ENCODE data around the gene EDEM1.
"Not testable (repeated sequence)": the region's sequence is repeated elsewhere in the genome, so short reads cannot be mapped to it uniquely, and the experiment has no call there.

Gene EDEM1

GRCh38 chr3:5238545-5238944 lies 51.0 kb downstream of the EDEM1 start:
- Histone ChIP-seq H3K27me3 (ENCODE audit: low read depth, low read length) (no peaks in the 10 kb centered on the region), H3K9me3 (ENCODE audit: control insufficient read depth in 1 of 2, low read length in 2 of 2) (peaks cover 0 to 3% of the 10 kb centered on the region in 2 donors), H3K36me3 (ENCODE audit: control insufficient read depth in 1 of 2, insufficient read depth in 2 of 2, low read length in 2 of 2) (no peaks in the 10 kb centered on the region), H3K27ac (ENCODE audit: low read length) (no peak overlapping the region), H3K4me1 (ENCODE audit: control insufficient read depth in 1 of 2, insufficient read depth in 2 of 2, low read length in 2 of 2) (no peaks in the 10 kb centered on the region), H3K4me3 (ENCODE audit: low read depth in 1 of 2, low read length in 2 of 2) (no peak overlapping the region)

- Histone ChIP-seq H3K36me3 (ENCODE audit: control insufficient read depth in 1 of 2, insufficient read depth in 2 of 2, low read length in 2 of 2) (no peaks in the 10 kb centered on the region), H3K27ac (ENCODE audit: low read length) (no peak overlapping the region), H3K4me3 (ENCODE audit: low read depth in 1 of 2, low read length in 2 of 2) (no peak overlapping the region), H3K27me3 (ENCODE audit: low read depth, low read length) (no peaks in the 10 kb centered on the region), H3K4me1 (ENCODE audit: control insufficient read depth in 1 of 2, insufficient read depth in 2 of 2, low read length in 2 of 2) (no peaks in the 10 kb centered on the region), H3K9me3 (ENCODE audit: control insufficient read depth in 1 of 2, low read length in 2 of 2) (peaks cover 0 to 6% of the 10 kb centered on the region in 2 donors)
Observed at GRCh38 chr3:5239602-5240001, 52.1 kb downstream of the EDEM1 start.

DNA sequence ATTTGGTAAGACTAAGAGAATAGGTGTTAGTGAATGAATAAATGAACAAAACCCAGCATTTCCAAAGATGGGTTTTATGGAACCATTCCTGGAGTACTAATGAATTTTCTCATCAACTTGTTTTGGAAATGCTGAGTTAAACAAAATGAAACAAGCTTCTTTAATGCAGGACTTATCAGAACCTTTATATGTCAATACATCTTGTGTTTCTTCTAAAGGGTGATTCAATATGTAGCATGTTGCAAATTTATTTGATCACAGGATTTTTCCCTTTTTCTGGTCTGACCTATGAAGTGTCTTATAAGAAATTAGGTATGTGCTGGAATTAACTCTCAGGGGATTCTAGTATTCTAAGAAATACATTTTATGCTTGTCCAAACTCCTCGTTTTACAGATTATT lies 53.2 kb downstream of the EDEM1 start:
- peaks cover 0 to 6% of the 10 kb centered on the region in 2 donors for H3K9me3 ChIP-seq (ENCODE audit: control insufficient read depth in 1 of 2, low read length in 2 of 2)
- H3K36me3 ChIP-seq (ENCODE audit: control insufficient read depth in 1 of 2, insufficient read depth in 2 of 2, low read length in 2 of 2): no peaks in the 10 kb centered on the region
- H3K27me3 ChIP-seq (ENCODE audit: low read depth, low read length): no peaks in the 10 kb centered on the region
- no peaks in the 10 kb centered on the region for H3K4me1 ChIP-seq (ENCODE audit: control insufficient read depth in 1 of 2, insufficient read depth in 2 of 2, low read length in 2 of 2)
- H3K27ac ChIP-seq (ENCODE audit: low read length): no peak overlapping the region
- H3K4me3 ChIP-seq (ENCODE audit: low read depth in 1 of 2, low read length in 2 of 2): no peak overlapping the region

DNA sequence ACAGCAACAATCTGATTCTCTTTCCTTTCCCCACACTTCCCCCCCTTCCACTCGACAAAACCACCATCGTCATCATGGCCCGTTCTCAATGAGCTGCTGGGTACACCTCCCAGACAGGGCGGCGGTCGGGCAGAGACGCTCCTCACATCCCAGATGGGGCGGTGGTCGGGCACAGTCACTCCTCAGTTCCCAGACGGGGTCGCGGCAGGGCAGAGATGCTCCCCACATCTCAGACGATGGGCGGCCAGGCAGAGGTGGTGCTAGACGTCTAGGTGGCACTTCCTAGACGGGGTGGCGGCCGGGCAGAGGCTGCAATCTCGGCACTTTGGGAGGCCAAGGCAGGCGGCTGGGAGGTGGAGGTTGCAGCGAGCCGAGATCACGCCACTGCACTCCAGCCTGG lies 55.3 kb downstream of the EDEM1 start:
- H3K27me3 ChIP-seq (ENCODE audit: low read depth, low read length); H3K27ac ChIP-seq (ENCODE audit: low read length); H3K4me1 ChIP-seq (ENCODE audit: control insufficient read depth in 1 of 2, insufficient read depth in 2 of 2, low read length in 2 of 2); H3K9me3 ChIP-seq (ENCODE audit: control insufficient read depth in 1 of 2, low read length in 2 of 2); H3K36me3 ChIP-seq (ENCODE audit: control insufficient read depth in 1 of 2, insufficient read depth in 2 of 2, low read length in 2 of 2); H3K4me3 ChIP-seq (ENCODE audit: low read depth in 1 of 2, low read length in 2 of 2): not testable (repeated sequence)

DNA sequence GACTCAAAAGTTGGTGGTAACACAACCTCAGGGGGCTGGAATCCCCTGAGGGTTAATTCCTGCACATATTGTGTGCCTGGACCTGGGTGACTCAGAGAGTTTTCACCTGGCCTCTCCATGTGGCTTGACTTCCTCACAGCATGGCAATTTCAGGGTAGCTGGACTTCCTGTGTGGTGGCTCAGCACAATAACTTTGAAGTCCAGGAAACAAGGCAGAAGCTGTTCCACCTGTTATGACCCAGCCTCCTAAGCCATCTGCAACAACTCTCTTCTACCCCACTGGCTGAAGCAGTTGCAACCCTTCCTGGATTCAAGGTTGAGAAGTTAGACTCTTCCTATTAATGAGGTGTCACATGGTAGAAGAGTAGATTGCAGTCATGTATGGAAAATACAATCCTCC lies 58.4 kb downstream of the EDEM1 start:
- Histone ChIP-seq H3K4me3 (ENCODE audit: low read depth in 1 of 2, low read length in 2 of 2) (no peak overlapping the region), H3K27me3 (ENCODE audit: low read depth, low read length) (no peaks in the 10 kb centered on the region), H3K9me3 (ENCODE audit: control insufficient read depth in 1 of 2, low read length in 2 of 2) (peaks cover 0 to 6% of the 10 kb centered on the region in 2 donors), H3K4me1 (ENCODE audit: control insufficient read depth in 1 of 2, insufficient read depth in 2 of 2, low read length in 2 of 2) (no peaks in the 10 kb centered on the region), H3K27ac (ENCODE audit: low read length) (no peak overlapping the region), H3K36me3 (ENCODE audit: control insufficient read depth in 1 of 2, insufficient read depth in 2 of 2, low read length in 2 of 2) (no peaks in the 10 kb centered on the region)

DNA sequence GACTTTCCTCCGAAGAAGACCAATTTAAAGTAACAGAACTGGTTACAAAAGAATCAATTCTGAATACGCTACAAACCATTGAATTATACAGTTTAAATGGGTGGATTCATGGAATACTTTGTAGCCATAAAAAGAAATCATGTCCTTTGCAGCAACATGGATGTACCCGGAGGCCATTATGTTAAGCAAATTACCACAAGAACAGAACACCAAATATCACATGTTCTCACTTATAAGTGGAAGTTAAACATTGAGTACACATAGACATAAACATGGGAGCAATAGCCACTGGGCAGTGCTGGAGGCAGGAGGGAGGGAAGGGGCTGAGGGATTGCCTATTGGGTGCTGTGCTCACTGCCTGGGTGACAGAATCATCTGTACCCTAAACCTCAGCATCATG lies 61.3 kb downstream of the EDEM1 start:
- H3K4me1 ChIP-seq (ENCODE audit: control insufficient read depth in 1 of 2, insufficient read depth in 2 of 2, low read length in 2 of 2): no peaks in the 10 kb centered on the region
- no peak overlapping the region for H3K4me3 ChIP-seq (ENCODE audit: low read depth in 1 of 2, low read length in 2 of 2)
- H3K27me3 ChIP-seq (ENCODE audit: low read depth, low read length): no peaks in the 10 kb centered on the region
- no peaks in the 10 kb centered on the region for H3K36me3 ChIP-seq (ENCODE audit: control insufficient read depth in 1 of 2, insufficient read depth in 2 of 2, low read length in 2 of 2)
- peaks cover 0 to under 1% of the 10 kb centered on the region in 2 donors for H3K9me3 ChIP-seq (ENCODE audit: control insufficient read depth in 1 of 2, low read length in 2 of 2)
- H3K27ac ChIP-seq (ENCODE audit: low read length): no peak overlapping the region

DNA sequence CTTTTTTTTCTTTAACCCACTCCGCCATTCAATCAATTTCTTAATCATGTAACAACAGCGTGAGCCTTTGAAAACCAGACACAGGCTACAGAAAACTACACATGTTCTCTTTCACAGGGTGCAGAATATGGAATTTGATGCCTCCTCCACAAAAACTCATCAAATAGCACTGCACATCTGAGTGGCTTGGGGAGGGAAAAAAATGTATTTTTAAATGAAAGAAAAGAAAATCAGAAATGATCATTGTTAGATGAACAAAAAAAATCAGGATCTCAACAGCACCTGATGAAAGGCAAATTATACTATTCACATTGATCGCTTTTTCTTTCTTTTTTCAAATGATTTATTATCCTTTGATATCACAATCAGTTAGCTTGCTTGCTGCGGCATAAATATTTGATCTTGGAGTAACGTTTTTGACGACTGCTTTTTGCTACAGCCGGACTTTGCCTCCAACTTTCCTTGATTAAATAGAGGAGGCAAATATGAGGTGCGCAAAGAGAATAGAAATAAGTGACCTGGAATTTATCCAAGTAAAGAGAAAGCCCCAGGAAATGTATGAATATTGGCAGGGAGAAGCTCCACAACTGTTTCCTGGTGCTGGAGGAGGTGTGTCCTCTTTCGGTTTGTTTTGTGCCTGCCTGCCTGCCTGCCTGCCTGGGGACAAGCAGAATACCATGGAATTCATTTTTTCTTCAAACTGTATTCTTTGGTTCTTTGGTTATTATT lies 63.1 kb downstream of the EDEM1 start:
- Histone ChIP-seq H3K27me3 (ENCODE audit: low read depth, low read length) (no peaks in the 10 kb centered on the region), H3K4me3 (ENCODE audit: low read depth in 1 of 2, low read length in 2 of 2) (peak overlapping the region; percentile 24 to 52), H3K9me3 (ENCODE audit: control insufficient read depth in 1 of 2, low read length in 2 of 2) (no peaks in the 10 kb centered on the region), H3K4me1 (ENCODE audit: control insufficient read depth in 1 of 2, insufficient read depth in 2 of 2, low read length in 2 of 2) (no peaks in the 10 kb centered on the region), H3K27ac (ENCODE audit: low read length) (no peak overlapping the region), H3K36me3 (ENCODE audit: control insufficient read depth in 1 of 2, insufficient read depth in 2 of 2, low read length in 2 of 2) (no peaks in the 10 kb centered on the region)

GRCh38 chr3:5251196-5251583 lies 63.7 kb downstream of the EDEM1 start:
- no peak overlapping the region for H3K27ac ChIP-seq (ENCODE audit: low read length)
- H3K9me3 ChIP-seq (ENCODE audit: control insufficient read depth in 1 of 2, low read length in 2 of 2): no peaks in the 10 kb centered on the region
- H3K36me3 ChIP-seq (ENCODE audit: control insufficient read depth in 1 of 2, insufficient read depth in 2 of 2, low read length in 2 of 2): no peaks in the 10 kb centered on the region
- H3K27me3 ChIP-seq (ENCODE audit: low read depth, low read length): no peaks in the 10 kb centered on the region
- peak overlapping the region; percentile 24 to 52 for H3K4me3 ChIP-seq (ENCODE audit: low read depth in 1 of 2, low read length in 2 of 2)
- H3K4me1 ChIP-seq (ENCODE audit: control insufficient read depth in 1 of 2, insufficient read depth in 2 of 2, low read length in 2 of 2): no peaks in the 10 kb centered on the region

DNA sequence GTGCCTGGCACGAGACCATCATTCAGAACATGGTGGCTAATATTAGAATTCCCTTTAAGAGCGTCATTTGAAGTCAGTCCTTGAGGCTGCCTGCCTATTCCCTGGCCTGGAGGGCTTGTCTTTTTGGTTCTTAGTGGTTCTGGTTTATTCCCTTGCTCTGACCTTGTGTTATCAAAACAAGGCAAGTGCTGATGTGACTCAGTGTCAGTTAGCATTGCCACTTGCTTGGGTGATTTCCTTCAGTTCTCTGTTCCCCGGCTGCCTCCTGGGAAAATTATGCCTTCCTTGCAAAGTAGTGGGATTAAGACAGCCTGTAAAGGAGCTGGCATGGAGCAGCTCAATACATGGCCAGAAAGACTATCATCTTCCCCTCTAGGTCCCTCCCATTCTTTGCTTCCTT lies 64.6 kb downstream of the EDEM1 start:
- Histone ChIP-seq H3K27ac (ENCODE audit: low read length) (no peak overlapping the region), H3K9me3 (ENCODE audit: control insufficient read depth in 1 of 2, low read length in 2 of 2) (no peaks in the 10 kb centered on the region), H3K4me3 (ENCODE audit: low read depth in 1 of 2, low read length in 2 of 2) (no peak overlapping the region), H3K4me1 (ENCODE audit: control insufficient read depth in 1 of 2, insufficient read depth in 2 of 2, low read length in 2 of 2) (no peaks in the 10 kb centered on the region), H3K36me3 (ENCODE audit: control insufficient read depth in 1 of 2, insufficient read depth in 2 of 2, low read length in 2 of 2) (no peaks in the 10 kb centered on the region), H3K27me3 (ENCODE audit: low read depth, low read length) (no peaks in the 10 kb centered on the region)

DNA sequence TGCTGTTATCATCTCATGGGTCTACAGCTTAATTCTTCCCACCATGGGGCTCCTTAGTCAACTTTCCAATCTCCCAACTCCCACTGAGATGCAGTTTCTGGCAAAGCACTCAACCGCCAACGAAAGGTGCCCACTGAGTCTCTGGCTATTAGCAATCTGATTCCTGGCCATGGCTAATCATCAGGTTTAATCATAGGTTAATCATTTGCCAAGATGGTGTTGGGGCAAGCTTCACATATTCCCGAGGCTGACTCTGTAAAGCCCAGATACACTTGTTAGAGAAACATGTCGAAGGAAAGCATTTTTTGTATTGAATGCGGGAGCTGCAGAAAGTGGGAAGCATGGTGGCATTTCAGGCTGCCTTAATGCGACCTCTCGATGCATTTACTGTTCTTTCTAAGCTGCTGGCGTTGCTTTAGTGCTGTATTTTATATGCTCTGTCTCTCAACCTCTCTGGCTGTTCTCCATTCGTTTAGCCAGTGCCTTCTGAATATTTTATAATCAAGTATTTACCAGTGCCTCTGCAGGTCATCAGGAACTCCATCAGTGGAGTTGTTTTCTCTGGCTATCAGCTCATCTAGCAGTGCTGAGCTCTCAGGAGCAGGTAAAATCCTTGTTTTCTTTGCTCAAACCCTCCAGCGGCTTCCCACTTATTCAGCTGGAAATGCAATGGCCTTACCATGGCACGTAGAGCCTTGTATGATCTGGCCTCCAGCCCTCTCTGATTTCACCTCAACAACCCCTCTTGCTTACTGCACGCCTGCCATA lies 67.0 kb downstream of the EDEM1 start:
- H3K4me3 ChIP-seq (ENCODE audit: low read depth in 1 of 2, low read length in 2 of 2): no peak overlapping the region
- no peaks in the 10 kb centered on the region for H3K4me1 ChIP-seq (ENCODE audit: control insufficient read depth in 1 of 2, insufficient read depth in 2 of 2, low read length in 2 of 2)
- no peaks in the 10 kb centered on the region for H3K9me3 ChIP-seq (ENCODE audit: control insufficient read depth in 1 of 2, low read length in 2 of 2)
- no peak overlapping the region for H3K27ac ChIP-seq (ENCODE audit: low read length)
- no peaks in the 10 kb centered on the region for H3K27me3 ChIP-seq (ENCODE audit: low read depth, low read length)
- H3K36me3 ChIP-seq (ENCODE audit: control insufficient read depth in 1 of 2, insufficient read depth in 2 of 2, low read length in 2 of 2): no peaks in the 10 kb centered on the region

DNA sequence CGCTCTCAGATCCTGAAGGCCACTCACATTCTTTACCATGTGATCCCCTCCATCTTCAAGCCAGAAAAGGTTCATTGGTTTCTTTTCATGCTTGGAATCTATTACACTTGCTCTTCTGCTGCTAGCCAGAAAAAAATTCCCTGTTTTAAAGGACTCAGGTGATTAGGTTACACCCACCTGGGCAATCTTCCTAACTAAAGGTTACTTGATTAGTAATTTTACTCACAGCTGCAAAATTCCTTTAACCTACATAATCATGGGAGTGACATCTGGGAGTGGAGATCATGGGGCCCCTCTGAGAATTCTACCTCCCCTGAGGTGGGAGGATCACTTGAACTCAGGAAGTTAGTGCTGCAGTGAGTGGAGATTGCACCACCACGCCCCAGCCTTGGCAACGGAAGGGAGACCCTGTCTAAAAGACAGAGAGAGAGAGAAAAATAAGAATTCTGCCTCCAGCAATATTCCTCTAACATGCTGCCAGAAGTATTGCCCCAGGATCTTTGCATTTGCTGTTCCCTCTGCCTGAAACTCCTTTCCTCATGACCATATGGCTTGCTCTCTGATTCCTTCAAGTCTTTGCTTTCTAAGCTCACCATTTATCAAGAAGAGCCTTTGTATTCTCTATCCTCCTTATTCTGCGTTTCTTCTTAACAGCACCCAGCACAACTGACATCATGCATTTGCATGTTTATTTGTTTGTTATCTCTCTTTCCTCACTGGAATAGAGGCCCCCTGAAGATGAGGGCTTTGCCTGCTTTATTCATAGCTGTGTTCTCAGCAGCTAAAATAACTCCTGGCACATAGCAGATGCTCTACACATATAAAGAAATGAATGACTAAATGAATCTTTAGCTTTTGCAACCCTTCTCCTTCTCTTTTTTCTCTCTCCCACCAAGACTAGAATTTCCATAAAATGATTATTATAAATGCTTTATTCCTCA lies 68.2 kb downstream of the EDEM1 start:
- Histone ChIP-seq H3K4me3 (ENCODE audit: low read depth in 1 of 2, low read length in 2 of 2) (no peak overlapping the region), H3K36me3 (ENCODE audit: control insufficient read depth in 1 of 2, insufficient read depth in 2 of 2, low read length in 2 of 2) (no peaks in the 10 kb centered on the region), H3K9me3 (ENCODE audit: control insufficient read depth in 1 of 2, low read length in 2 of 2) (no peaks in the 10 kb centered on the region), H3K27me3 (ENCODE audit: low read depth, low read length) (no peaks in the 10 kb centered on the region), H3K4me1 (ENCODE audit: control insufficient read depth in 1 of 2, insufficient read depth in 2 of 2, low read length in 2 of 2) (no peaks in the 10 kb centered on the region), H3K27ac (ENCODE audit: low read length) (no peak overlapping the region)
